ENCODE measurements around the gene OLFM3. TPM values are rescaled to one million over a fixed set of nuclear protein-coding genes. Genes with fewer than 3 reads are reported as not detected.

OLFM3 gene
- total and polyA plus RNA-seq, 2 experiments from 2014 or later = 0.21 to 0.31 TPM

- no peak for TF ChIP-seq REST (IDR thresholded peaks at IDR 0.05; ENCODE audit: unreplicated experiment)
These were observed 21.4 kb downstream of the OLFM3 start (continued) for GRCh38 chr1:101975371-101975770.

DNA sequence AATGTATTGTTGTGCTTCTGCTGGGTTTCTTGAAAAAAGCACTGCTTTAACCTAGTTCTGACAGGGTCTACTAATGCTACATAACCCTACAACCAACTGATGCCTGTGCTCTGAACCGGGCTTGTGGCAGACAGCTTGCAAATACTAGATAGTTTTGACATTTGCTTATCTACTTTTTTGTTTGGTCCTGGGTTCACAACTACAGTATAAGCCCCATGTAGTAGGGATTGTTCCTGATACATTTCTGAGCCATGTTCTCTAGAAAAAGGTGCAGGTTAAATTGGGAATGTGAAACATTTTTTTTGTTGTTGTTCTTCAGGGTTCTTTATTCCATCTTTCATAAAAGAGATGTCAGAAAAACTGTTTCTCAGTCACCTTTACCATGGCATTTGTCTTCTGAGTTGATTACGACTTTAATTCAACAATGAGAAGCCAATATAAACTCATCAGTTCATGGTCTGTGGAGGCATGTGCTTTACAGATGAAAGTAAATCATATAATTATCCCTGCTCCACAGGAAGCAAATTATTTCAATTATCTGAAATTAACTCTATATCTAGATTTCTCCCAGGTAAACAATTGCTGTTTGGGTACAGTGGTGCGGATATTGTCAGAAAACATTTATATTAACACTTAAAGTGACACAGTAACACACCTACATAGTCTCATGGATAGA lies 22.0 kb downstream of the OLFM3 start:
- Histone ChIP-seq H3K4me3 (no peak overlapping the region), H3K4me2 (no peak overlapping the region), H3F3A (replicated peaks; ENCODE audit: low read depth) (no peaks in the 10 kb centered on the region), H3K4me1 (ENCODE audit: insufficient read depth) (0 out of 2 replicates have a peak, but pooled peaks cover 11% of the 10 kb centered on the region), H3K79me2 (replicated peaks; ENCODE audit: insufficient read depth) (no peaks in the 10 kb centered on the region), H3K36me3 (ENCODE audit: insufficient read depth) (no peaks in the 10 kb centered on the region), H4K20me1 (replicated peaks; ENCODE audit: insufficient read depth) (no peaks in the 10 kb centered on the region), H3K27me3 (ENCODE audit: insufficient read depth) (no peaks in the 10 kb centered on the region), H3K27ac (ENCODE audit: low read depth) (no peak overlapping the region), H3K9me2 (ENCODE audit: insufficient read depth) (no peaks in the 10 kb centered on the region), H2AFZ (no peak overlapping the region)
- H3K4me3 Mint-ChIP-seq = no peak overlapping the region
- H3K27me3 Mint-ChIP-seq (ENCODE audit: insufficient read depth, low read depth, poor library complexity) = no peaks in the 10 kb centered on the region
- H3K4me1 Mint-ChIP-seq = peaks cover 13% of the 10 kb centered on the region; the same call in 2 of the 3 replicates
- no peak for ATAC-seq
- H3K9me3 Mint-ChIP-seq = no peaks in the 10 kb centered on the region
- no peak for DNase-seq (ENCODE audit: low spot score)
- no peak overlapping the region for H3K27ac Mint-ChIP-seq
- H3K36me3 Mint-ChIP-seq (ENCODE audit: low read depth) = no peaks in the 10 kb centered on the region
- TF ChIP-seq JUNB (IDR thresholded peaks at IDR 0.05; ENCODE audit: unreplicated experiment) (no peak), NANOG (IDR thresholded peaks at IDR 0.05; ENCODE audit: borderline replicate concordance) (no peak), CREB1 (CRISPR knock-in tag; IDR thresholded peaks at IDR 0.05; ENCODE audit: low read depth) (no peak), ETS1 (IDR thresholded peaks at IDR 0.05) (no peak), POLR2AphosphoS5 (IDR thresholded peaks at IDR 0.05; ENCODE audit: low read depth) (no peak), ZNF114 (CRISPR knock-in tag; IDR thresholded peaks at IDR 0.05) (no peak), EZH2phosphoT487 (IDR thresholded peaks at IDR 0.05; ENCODE audit: unreplicated experiment) (no peak), STAT1 (IDR thresholded peaks at IDR 0.05; ENCODE audit: unreplicated experiment) (no peak), ZNF331 (CRISPR knock-in tag; IDR thresholded peaks at IDR 0.05; ENCODE audit: low read depth) (no peak), EZH2 (IDR thresholded peaks at IDR 0.05; ENCODE audit: low read depth, unreplicated experiment) (no peak)
- TF ChIP-seq, protein P1, sequence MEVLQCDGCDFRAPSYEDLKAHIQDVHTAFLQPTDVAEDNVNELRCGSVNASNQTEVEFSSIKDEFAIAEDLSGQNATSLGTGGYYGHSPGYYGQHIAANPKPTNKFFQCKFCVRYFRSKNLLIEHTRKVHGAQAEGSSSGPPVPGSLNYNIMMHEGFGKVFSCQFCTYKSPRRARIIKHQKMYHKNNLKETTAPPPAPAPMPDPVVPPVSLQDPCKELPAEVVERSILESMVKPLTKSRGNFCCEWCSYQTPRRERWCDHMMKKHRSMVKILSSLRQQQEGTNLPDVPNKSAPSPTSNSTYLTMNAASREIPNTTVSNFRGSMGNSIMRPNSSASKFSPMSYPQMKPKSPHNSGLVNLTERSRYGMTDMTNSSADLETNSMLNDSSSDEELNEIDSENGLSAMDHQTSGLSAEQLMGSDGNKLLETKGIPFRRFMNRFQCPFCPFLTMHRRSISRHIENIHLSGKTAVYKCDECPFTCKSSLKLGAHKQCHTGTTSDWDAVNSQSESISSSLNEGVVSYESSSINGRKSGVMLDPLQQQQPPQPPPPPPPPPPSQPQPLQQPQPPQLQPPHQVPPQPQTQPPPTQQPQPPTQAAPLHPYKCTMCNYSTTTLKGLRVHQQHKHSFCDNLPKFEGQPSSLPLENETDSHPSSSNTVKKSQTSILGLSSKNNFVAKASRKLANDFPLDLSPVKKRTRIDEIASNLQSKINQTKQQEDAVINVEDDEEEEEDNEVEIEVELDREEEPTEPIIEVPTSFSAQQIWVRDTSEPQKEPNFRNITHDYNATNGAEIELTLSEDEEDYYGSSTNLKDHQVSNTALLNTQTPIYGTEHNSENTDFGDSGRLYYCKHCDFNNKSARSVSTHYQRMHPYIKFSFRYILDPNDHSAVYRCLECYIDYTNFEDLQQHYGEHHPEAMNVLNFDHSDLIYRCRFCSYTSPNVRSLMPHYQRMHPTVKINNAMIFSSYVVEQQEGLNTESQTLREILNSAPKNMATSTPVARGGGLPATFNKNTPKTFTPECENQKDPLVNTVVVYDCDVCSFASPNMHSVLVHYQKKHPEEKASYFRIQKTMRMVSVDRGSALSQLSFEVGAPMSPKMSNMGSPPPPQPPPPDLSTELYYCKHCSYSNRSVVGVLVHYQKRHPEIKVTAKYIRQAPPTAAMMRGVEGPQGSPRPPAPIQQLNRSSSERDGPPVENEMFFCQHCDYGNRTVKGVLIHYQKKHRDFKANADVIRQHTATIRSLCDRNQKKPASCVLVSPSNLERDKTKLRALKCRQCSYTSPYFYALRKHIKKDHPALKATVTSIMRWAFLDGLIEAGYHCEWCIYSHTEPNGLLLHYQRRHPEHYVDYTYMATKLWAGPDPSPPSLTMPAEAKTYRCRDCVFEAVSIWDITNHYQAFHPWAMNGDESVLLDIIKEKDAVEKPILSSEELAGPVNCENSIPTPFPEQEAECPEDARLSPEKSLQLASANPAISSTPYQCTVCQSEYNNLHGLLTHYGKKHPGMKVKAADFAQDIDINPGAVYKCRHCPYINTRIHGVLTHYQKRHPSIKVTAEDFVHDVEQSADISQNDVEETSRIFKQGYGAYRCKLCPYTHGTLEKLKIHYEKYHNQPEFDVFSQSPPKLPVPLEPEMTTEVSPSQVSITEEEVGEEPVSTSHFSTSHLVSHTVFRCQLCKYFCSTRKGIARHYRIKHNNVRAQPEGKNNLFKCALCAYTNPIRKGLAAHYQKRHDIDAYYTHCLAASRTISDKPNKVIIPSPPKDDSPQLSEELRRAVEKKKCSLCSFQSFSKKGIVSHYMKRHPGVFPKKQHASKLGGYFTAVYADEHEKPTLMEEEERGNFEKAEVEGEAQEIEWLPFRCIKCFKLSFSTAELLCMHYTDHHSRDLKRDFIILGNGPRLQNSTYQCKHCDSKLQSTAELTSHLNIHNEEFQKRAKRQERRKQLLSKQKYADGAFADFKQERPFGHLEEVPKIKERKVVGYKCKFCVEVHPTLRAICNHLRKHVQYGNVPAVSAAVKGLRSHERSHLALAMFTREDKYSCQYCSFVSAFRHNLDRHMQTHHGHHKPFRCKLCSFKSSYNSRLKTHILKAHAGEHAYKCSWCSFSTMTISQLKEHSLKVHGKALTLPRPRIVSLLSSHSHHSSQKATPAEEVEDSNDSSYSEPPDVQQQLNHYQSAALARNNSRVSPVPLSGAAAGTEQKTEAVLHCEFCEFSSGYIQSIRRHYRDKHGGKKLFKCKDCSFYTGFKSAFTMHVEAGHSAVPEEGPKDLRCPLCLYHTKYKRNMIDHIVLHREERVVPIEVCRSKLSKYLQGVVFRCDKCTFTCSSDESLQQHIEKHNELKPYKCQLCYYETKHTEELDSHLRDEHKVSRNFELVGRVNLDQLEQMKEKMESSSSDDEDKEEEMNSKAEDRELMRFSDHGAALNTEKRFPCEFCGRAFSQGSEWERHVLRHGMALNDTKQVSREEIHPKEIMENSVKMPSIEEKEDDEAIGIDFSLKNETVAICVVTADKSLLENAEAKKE (CRISPR knock-in tag; IDR thresholded peaks at IDR 0.05) = no peak
- TF ChIP-seq, protein P2, sequence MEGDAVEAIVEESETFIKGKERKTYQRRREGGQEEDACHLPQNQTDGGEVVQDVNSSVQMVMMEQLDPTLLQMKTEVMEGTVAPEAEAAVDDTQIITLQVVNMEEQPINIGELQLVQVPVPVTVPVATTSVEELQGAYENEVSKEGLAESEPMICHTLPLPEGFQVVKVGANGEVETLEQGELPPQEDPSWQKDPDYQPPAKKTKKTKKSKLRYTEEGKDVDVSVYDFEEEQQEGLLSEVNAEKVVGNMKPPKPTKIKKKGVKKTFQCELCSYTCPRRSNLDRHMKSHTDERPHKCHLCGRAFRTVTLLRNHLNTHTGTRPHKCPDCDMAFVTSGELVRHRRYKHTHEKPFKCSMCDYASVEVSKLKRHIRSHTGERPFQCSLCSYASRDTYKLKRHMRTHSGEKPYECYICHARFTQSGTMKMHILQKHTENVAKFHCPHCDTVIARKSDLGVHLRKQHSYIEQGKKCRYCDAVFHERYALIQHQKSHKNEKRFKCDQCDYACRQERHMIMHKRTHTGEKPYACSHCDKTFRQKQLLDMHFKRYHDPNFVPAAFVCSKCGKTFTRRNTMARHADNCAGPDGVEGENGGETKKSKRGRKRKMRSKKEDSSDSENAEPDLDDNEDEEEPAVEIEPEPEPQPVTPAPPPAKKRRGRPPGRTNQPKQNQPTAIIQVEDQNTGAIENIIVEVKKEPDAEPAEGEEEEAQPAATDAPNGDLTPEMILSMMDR (conservative IDR thresholded peaks at IDR 0.05; ENCODE audit: low read depth in 2 of 2) = no peak
